BLaER1 (cell line): ENCODE data around the gene GJD2.

Source experiments
- H3K27ac ChIP-seq: shearing (Covaris generic); formaldehyde crosslinking; 2 replicates; pipeline ENCODE4 v1.8.1; 2022
- H3K27me3 ChIP-seq: shearing (Covaris generic); formaldehyde crosslinking; 2 replicates; pipeline ENCODE4 v1.8.1; 2022
- H3K36me3 ChIP-seq: shearing (Covaris generic); formaldehyde crosslinking; 2 replicates; pipeline ENCODE4 v1.8.1; 2022
- H3K4me1 ChIP-seq: shearing (Covaris generic); formaldehyde crosslinking; 2 replicates; pipeline ENCODE4 v1.8.1; 2022
- H3K4me2 ChIP-seq: shearing (Covaris generic); formaldehyde crosslinking; 2 replicates; pipeline ENCODE4 v1.8.1; 2022
- H3K4me3 ChIP-seq: shearing (Covaris generic); formaldehyde crosslinking; 2 replicates; pipeline ENCODE4 v1.8.1; 2022
- H3K9ac ChIP-seq: shearing (Covaris generic); formaldehyde crosslinking; 2 replicates; pipeline ENCODE4 v1.8.1; 2022
- H3K9me3 ChIP-seq: shearing (Covaris generic); formaldehyde crosslinking; 2 replicates; pipeline ENCODE4 v1.8.1; 2022
- H4K20me1 ChIP-seq: shearing (Covaris generic); formaldehyde crosslinking; 2 replicates; pipeline ENCODE4 v1.8.1; 2022
- Cebpa-rat ChIP-seq: shearing (Covaris generic); IDR thresholded peaks from 2 replicates; pipeline ENCODE4 v1.8.1; 2022

Gene GJD2

DNA sequence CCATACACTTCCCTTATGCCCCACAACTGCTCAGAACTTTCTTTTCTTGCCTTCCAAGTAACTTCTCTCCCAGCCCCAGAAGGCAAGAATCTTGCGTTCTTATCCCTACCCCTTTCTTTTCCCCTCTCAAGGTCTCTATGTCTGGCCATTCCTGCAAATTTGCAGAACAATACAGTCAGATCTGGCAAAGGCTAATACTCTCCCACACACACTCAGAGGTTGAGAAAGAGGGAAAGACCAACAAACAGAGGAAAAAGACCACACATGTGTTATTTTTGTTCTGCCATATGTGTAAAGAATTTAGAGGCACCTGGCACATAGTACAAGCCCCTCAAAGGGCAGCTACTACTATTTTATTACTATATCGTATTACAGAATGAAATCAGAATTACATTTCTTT, 25.7 kb downstream of the GJD2 start:
- TF ChIP-seq Cebpa-rat, result no peak
- H3K36me3 ChIP-seq, result no peaks in the 10 kb centered on the region

DNA sequence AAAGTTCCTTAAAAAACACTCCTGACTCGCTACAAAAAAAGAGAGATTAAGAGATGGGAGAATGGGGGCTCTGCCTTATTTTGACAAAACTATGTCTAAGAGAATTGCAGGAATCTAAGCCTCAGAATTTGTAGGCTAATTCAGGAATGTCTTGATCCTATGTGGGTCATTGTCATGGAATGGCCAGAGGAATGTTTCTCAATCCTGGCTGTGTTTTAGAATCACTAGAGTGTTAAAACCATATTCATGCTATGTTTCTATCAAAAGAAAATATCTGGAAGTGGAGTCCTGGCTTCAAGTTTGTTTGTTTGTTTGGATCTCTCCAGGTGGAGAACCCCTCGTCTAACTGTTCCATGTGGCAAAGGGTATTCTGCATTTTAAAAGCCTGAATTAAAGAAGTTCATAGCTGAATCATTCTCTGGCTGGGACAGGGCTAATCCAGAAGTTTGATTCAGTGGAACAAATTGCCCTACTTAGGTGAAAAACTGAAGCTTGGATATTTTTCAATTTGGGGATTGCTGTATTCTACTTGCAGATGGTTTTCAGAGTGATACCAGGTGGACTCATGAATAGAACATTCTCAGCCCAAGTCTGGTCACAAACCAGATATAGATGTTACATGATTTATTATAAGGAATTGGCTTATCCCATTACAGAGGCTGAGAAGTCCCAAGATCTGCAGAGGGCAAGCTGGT, 28.2 kb downstream of the GJD2 start:
- Histone ChIP-seq H3K36me3 (no peaks in the 10 kb centered on the region), H3K4me2 (no peak overlapping the region), H3K9ac (no peak overlapping the region), H4K20me1 (no peaks in the 10 kb centered on the region), H3K27me3 (no peaks in the 10 kb centered on the region), H3K4me1 (peaks cover 11% of the 10 kb centered on the region), H3K4me3 (no peak overlapping the region), H3K27ac (no peak overlapping the region), H3K9me3 (no peaks in the 10 kb centered on the region)
- TF ChIP-seq Cebpa-rat, result no peak

More for the DNA sequence above, 25.7 kb downstream of the GJD2 start:
- Histone ChIP-seq H3K9ac (no peak overlapping the region), H3K4me3 (no peak overlapping the region), H3K27ac (no peak overlapping the region), H4K20me1 (no peaks in the 10 kb centered on the region), H3K4me2 (no peak overlapping the region), H3K4me1 (peaks cover 11% of the 10 kb centered on the region), H3K27me3 (no peaks in the 10 kb centered on the region), H3K9me3 (no peaks in the 10 kb centered on the region)

GRCh38 chr15:34725556-34725955, 29.2 kb downstream of the GJD2 start:
- H3K4me2 ChIP-seq, result no peak overlapping the region
- H4K20me1 ChIP-seq, result no peaks in the 10 kb centered on the region
- peaks cover 9% of the 10 kb centered on the region for H3K4me1 ChIP-seq
- no peaks in the 10 kb centered on the region for H3K27me3 ChIP-seq
- H3K36me3 ChIP-seq, result no peaks in the 10 kb centered on the region
- no peaks in the 10 kb centered on the region for H3K9me3 ChIP-seq
- no peak overlapping the region for H3K4me3 ChIP-seq
- TF ChIP-seq Cebpa-rat, result no peak
- no peak overlapping the region for H3K27ac ChIP-seq
- no peak overlapping the region for H3K9ac ChIP-seq

- no peaks in the 10 kb centered on the region for H3K4me1 ChIP-seq
- H3K9ac ChIP-seq, result no peak overlapping the region
- no peaks in the 10 kb centered on the region for H3K36me3 ChIP-seq
- H3K27ac ChIP-seq, result no peak overlapping the region
- H3K27me3 ChIP-seq, result no peaks in the 10 kb centered on the region
- H4K20me1 ChIP-seq, result no peaks in the 10 kb centered on the region
- H3K4me2 ChIP-seq, result no peak overlapping the region
- no peak for TF ChIP-seq Cebpa-rat
- no peaks in the 10 kb centered on the region for H3K9me3 ChIP-seq
- H3K4me3 ChIP-seq, result no peak overlapping the region
These were observed 30.3 kb downstream of the GJD2 start for GRCh38 chr15:34724481-34724880.

GRCh38 chr15:34722439-34722836, 32.4 kb downstream of the GJD2 start:
- no peak overlapping the region for H3K4me2 ChIP-seq
- no peak overlapping the region for H3K27ac ChIP-seq

GRCh38 chr15:34721802-34722438, 32.9 kb downstream of the GJD2 start:
- H3K9ac ChIP-seq, result no peak overlapping the region
- no peaks in the 10 kb centered on the region for H3K9me3 ChIP-seq
- no peak overlapping the region for H3K27ac ChIP-seq
- H4K20me1 ChIP-seq, result no peaks in the 10 kb centered on the region
- H3K4me2 ChIP-seq, result no peak overlapping the region
- no peak overlapping the region for H3K4me3 ChIP-seq
- H3K36me3 ChIP-seq, result no peaks in the 10 kb centered on the region
- H3K27me3 ChIP-seq, result no peaks in the 10 kb centered on the region
- no peak for TF ChIP-seq Cebpa-rat
- no peaks in the 10 kb centered on the region for H3K4me1 ChIP-seq

More at GRCh38 chr15:34722439-34722836, 32.4 kb downstream of the GJD2 start:
- Histone ChIP-seq H3K36me3 (no peaks in the 10 kb centered on the region), H3K9ac (no peak overlapping the region), H3K27me3 (no peaks in the 10 kb centered on the region), H3K4me3 (no peak overlapping the region), H3K9me3 (no peaks in the 10 kb centered on the region), H4K20me1 (no peaks in the 10 kb centered on the region), H3K4me1 (no peaks in the 10 kb centered on the region)
- TF ChIP-seq Cebpa-rat, result no peak

DNA sequence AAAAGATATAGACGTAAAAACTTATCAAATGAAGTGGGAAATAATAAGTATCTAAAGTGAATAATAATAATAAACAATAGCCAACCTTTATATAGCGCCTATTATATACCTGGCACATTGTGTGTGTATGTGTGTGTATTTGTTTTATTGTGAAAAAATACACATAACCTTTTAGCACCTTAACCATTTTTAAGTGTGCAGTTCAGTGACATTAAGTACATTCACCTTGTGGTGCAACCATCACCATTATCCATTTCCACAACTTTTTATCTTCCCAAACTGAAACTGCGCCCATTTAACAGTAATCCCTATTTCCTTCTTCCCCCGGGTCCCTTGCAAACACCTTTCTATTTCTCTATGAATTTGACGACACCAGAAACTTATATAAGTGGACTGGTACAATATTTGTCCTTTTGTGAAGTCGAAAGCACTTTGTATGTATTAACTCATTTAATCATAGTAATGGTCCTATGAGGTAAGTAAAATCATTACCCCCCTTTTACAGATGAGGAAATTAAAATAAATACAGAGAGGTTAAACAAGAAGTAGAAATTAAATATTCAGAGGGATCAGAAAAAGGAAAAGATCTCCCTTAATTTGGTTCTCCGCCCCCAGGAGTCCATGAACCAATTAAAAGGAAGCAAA, 33.5 kb downstream of the GJD2 start:
- Histone ChIP-seq H3K9me3 (no peaks in the 10 kb centered on the region), H3K4me2 (no peak overlapping the region), H3K27ac (no peak overlapping the region), H3K4me3 (no peak overlapping the region), H3K27me3 (no peaks in the 10 kb centered on the region), H3K9ac (no peak overlapping the region), H3K4me1 (no peaks in the 10 kb centered on the region), H4K20me1 (no peaks in the 10 kb centered on the region), H3K36me3 (no peaks in the 10 kb centered on the region)
- TF ChIP-seq Cebpa-rat, result no peak

DNA sequence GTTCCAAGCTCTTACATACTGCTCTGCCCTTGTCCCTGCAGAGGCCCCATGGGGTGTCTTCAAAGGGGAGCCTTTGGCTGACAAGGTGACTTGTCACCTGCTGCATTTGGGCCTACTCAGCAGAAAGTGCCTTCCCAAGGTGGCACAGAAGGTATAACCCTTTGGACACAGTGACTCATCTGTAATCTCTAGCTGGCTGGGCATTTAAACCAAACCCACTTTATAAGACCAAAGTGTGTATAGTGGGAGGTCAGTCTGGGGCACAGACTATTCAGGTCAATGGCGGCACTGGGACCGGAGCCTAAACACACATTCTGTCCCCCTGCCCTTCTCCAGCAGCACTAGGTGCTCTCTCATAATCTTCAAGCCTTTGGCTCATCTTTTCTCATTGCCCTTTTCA, 35.1 kb downstream of the GJD2 start:
- TF ChIP-seq Cebpa-rat, result no peak
- no peak overlapping the region for H3K9ac ChIP-seq
- H4K20me1 ChIP-seq, result no peaks in the 10 kb centered on the region
- no peaks in the 10 kb centered on the region for H3K36me3 ChIP-seq
- no peaks in the 10 kb centered on the region for H3K9me3 ChIP-seq
- no peak overlapping the region for H3K4me3 ChIP-seq
- no peak overlapping the region for H3K27ac ChIP-seq
- H3K4me2 ChIP-seq, result no peak overlapping the region
- no peaks in the 10 kb centered on the region for H3K4me1 ChIP-seq
- no peaks in the 10 kb centered on the region for H3K27me3 ChIP-seq

GRCh38 chr15:34718681-34719665, 35.8 kb downstream of the GJD2 start:
- H3K9me3 ChIP-seq, result no peaks in the 10 kb centered on the region
- H4K20me1 ChIP-seq, result no peaks in the 10 kb centered on the region
- no peaks in the 10 kb centered on the region for H3K27me3 ChIP-seq
- H3K4me1 ChIP-seq, result no peaks in the 10 kb centered on the region
- no peak for TF ChIP-seq Cebpa-rat
- H3K9ac ChIP-seq, result no peak overlapping the region
- H3K36me3 ChIP-seq, result no peaks in the 10 kb centered on the region
- H3K27ac ChIP-seq, result no peak overlapping the region
- no peak overlapping the region for H3K4me2 ChIP-seq
- no peak overlapping the region for H3K4me3 ChIP-seq
